Chondrocyte (in vitro differentiated cells): Measurements from ENCODE around the gene CMSS1. TPM values are rescaled to one million over a fixed set of nuclear protein-coding genes. Genes with fewer than 3 reads are reported as not detected.

Source experiments
- DNase-seq: peaks from one replicate; pipeline ENCODE4 v3.0.0; 2021; ENCODE audit warnings: mixed read lengths, low spot score
- H3K27ac Mint-ChIP-seq: one replicate; pipeline ENCODE4 v1.8.0; 2021; ENCODE audit warnings: mild to moderate bottlenecking, moderate library complexity, mixed read lengths; ENCODE audit not compliant: unreplicated experiment
- H3K27me3 Mint-ChIP-seq: 2 replicates; pipeline ENCODE4 v1.8.0; 2021; ENCODE audit warnings: low read depth, mixed read lengths
- H3K36me3 Mint-ChIP-seq: 2 replicates; pipeline ENCODE4 v1.8.0; 2021; ENCODE audit warnings: low read depth, mixed read lengths
- H3K4me1 Mint-ChIP-seq: 2 replicates; pipeline ENCODE4 v1.8.0; 2021; ENCODE audit warnings: low read depth, mild to moderate bottlenecking, mixed read lengths
- H3K4me3 Mint-ChIP-seq: one replicate; pipeline ENCODE4 v1.8.0; 2021; ENCODE audit warnings: mild to moderate bottlenecking, moderate library complexity, mixed read lengths; ENCODE audit not compliant: unreplicated experiment
- H3K9me3 Mint-ChIP-seq: 2 replicates; pipeline ENCODE4 v1.8.0; 2021; ENCODE audit warnings: low read depth, mixed read lengths
- total RNA-seq: library from RNA; stranded (reverse); gene quantifications from 3 replicates; pipeline ENCODE4 v1.2.1, GENCODE V29; 2021
- TF ChIP-seq, protein P1 (sequence below): fragments of 200-600 bp; sonication (generic); IDR thresholded peaks from 2 replicates; pipeline ENCODE4 v1.5.0; 2021; ENCODE audit warnings: antibody characterized with exemption, mild to moderate bottlenecking, moderate library complexity

CMSS1 gene
- total RNA-seq, 1 donor from 2014 or later = 19.5 TPM

DNA sequence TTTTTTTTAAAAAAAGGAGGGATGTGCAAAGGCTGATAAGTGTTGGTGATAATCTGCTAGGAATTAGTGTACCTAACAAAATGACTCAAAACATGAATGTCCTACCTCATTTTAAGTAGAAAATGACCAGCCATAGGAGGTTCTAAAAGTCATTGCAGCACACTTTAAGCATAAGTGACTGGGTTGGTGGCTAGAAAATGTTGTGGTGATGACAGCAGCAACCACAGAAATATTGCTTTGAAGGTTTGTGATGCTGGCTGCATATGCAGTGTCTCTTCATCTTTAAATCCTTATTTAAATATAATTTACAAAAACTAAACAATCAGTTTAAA, 55.2 kb downstream of the CMSS1 start:
- H3K4me3 Mint-ChIP-seq = peak overlapping the region; percentile 78
- DNase-seq = no peak
- TF ChIP-seq, protein P1, sequence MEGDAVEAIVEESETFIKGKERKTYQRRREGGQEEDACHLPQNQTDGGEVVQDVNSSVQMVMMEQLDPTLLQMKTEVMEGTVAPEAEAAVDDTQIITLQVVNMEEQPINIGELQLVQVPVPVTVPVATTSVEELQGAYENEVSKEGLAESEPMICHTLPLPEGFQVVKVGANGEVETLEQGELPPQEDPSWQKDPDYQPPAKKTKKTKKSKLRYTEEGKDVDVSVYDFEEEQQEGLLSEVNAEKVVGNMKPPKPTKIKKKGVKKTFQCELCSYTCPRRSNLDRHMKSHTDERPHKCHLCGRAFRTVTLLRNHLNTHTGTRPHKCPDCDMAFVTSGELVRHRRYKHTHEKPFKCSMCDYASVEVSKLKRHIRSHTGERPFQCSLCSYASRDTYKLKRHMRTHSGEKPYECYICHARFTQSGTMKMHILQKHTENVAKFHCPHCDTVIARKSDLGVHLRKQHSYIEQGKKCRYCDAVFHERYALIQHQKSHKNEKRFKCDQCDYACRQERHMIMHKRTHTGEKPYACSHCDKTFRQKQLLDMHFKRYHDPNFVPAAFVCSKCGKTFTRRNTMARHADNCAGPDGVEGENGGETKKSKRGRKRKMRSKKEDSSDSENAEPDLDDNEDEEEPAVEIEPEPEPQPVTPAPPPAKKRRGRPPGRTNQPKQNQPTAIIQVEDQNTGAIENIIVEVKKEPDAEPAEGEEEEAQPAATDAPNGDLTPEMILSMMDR = no peak
- H3K27me3 Mint-ChIP-seq = no peaks in the 10 kb centered on the region
- H3K36me3 Mint-ChIP-seq = peaks cover 15% of the 10 kb centered on the region
- H3K27ac Mint-ChIP-seq = peak overlapping the region; percentile 89
- peaks cover 78% of the 10 kb centered on the region for H3K4me1 Mint-ChIP-seq
- no peaks in the 10 kb centered on the region for H3K9me3 Mint-ChIP-seq

DNA sequence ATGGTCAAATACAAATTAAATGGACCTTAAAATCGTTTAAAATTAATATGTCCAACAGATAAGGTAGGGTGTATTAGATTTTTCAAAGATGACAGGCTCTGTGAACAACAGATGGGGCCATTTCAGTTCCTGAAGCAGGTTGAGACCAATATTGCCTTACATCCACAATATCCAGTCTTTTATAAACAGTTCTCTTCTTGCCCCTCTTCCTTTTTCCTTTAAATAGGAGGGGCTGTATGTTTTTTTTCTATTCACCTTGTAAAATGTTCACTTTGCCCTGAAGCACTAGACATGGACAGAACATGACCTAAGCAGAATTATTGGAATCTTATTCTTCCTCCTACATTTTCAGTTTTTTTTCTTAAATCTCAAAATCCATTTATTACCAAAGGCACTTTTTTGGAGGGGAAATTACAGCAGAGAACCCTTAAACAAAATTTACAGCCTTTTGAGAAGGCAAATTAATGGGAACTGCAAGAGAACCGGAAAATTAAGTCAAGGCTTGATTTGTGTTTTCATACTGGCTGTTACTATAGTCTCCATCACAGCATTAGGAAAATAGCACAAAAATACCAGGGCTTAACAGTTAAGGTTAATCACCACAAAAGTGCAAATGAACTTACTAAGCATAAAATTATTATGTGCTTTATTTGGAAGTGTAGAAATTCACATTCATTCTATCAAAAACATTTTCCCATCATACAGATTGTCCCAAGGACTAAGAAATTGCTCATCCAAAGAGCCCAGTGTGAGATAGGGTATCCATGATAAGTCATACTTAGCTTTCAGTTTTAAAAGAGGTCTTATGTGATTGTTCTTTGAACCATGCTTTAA, 55.8 kb downstream of the CMSS1 start:
- TF ChIP-seq, protein P1 = peak; percentile 26
- peaks cover 13% of the 10 kb centered on the region for H3K36me3 Mint-ChIP-seq
- H3K4me1 Mint-ChIP-seq = peaks cover 78% of the 10 kb centered on the region
- H3K9me3 Mint-ChIP-seq = no peaks in the 10 kb centered on the region
- no peak for DNase-seq
- H3K27ac Mint-ChIP-seq = peak overlapping the region; percentile 88
- H3K27me3 Mint-ChIP-seq = no peaks in the 10 kb centered on the region
- H3K4me3 Mint-ChIP-seq = peak overlapping the region; percentile 78

DNA sequence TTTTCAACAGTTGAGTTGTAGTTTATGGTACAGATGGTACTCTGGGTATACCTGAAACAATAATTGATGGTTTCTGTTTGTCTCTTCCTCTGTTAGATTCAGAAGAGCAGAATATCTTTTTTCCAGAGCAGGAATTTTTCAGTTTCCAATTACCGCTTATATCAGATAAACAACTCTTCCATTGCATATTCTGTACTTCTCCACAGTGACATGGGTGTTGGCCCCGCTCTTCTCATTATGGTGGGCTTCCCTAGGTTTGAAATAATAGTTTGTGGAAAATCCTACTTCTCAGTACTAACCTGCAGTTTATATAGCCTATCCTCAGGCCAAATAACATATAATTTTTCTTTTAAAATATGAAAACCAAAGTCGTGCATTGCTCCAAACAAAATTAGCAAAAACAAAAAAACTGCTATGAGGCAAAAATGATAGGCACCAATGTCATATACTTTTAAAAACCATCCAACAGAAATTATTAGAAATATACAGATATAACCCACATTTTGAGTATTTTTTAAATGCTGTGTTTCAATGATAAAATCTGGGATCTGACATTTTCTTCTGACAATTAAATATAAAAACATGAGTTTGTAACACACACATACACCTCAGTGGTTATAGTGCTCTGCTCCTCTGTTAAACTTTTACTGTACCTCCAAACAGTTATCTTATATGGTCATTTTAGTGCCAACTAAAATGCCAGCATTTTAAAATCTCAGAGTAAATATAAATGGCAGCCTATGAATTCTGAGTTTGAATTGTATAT, 56.8 kb downstream of the CMSS1 start:
- no peaks in the 10 kb centered on the region for H3K27me3 Mint-ChIP-seq
- peak overlapping the region; percentile 78 for H3K4me3 Mint-ChIP-seq
- H3K36me3 Mint-ChIP-seq = peaks cover 13% of the 10 kb centered on the region
- peak overlapping the region; percentile 88 for H3K27ac Mint-ChIP-seq
- peaks cover 70% of the 10 kb centered on the region for H3K4me1 Mint-ChIP-seq
- no peaks in the 10 kb centered on the region for H3K9me3 Mint-ChIP-seq
- DNase-seq = no peak
- TF ChIP-seq, protein P1 = no peak

DNA sequence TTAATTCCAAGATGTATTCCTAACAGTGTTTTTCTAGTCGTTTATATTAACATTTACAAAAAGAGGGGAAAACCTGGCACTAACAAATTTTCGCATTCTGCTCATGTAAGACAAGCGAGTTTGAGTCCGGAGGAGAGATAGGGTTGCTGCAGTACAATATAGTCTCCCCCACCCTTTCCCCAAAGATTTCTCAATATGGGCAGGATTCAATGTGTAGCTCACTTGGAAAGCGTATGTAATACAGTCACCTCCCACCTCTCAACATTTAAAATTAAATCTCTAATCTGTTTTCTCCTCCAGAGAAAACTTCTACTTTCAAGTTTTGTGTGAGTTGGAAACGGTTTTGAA, 57.9 kb downstream of the CMSS1 start:
- DNase-seq = no peak
- Mint-ChIP-seq H3K27me3 (no peaks in the 10 kb centered on the region), H3K36me3 (peaks cover 9% of the 10 kb centered on the region), H3K4me1 (peaks cover 58% of the 10 kb centered on the region), H3K27ac (peak overlapping the region; percentile 88), H3K9me3 (no peaks in the 10 kb centered on the region), H3K4me3 (peak overlapping the region; percentile 78)
- TF ChIP-seq, protein P1 = no peak

DNA sequence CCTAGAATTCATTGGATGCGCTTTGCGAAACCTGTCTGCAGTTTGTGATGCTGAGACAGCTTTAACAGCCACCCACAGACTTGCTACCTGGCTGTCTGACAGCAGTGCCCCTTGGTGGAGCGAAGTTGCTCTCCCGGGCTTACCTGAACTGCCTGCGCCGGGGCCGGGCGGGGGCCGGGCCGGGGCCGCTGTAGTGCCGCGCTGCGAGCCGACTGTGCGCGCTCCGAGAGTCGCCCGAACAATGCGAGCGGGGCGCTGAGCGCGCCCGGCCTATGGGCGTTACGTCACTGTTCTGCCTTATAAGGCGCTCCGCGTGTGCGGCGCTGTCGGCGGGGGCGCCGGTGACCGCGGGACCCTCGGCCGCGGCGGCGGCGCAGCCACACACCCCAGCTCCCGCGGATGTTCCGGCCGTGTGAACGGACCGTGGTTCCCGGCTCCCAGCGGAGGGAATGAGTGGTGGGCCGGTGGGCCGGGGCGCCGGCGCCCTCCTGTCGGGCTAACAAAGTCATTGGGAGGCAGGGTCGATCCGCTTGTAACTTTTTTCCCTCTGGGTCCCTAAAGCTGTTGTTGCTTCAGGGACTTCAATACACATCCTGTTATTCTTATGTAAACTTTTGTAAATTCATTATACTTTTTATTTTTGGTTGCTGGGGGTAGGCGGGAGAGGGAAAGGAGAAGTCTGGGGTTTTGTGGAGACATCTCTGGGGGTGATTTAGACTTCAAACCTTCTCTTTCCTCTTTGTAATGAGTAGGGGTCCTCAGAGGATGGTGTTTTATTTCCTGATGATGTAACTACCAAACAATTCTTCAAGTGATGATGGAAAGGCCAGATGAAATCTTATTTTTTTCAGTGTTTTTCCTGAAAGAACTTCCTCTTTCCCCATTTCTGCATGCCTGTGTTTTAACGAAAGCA, 58.5 kb downstream of the CMSS1 start:
- peak; percentile 86 for DNase-seq
- peak overlapping the region; percentile 78 for H3K4me3 Mint-ChIP-seq
- H3K27ac Mint-ChIP-seq = peak overlapping the region; percentile 98
- H3K4me1 Mint-ChIP-seq = peaks cover 55% of the 10 kb centered on the region
- peaks cover 9% of the 10 kb centered on the region for H3K36me3 Mint-ChIP-seq
- TF ChIP-seq, protein P1 = peak; percentile 60
- H3K9me3 Mint-ChIP-seq = no peaks in the 10 kb centered on the region
- H3K27me3 Mint-ChIP-seq = no peaks in the 10 kb centered on the region
